HG03108 (cell line): Measurements from ENCODE around the gene ANP32A.

Experiments
- ATAC-seq: cut with Tn5 transposase; IDR thresholded peaks from one replicate; pipeline ENCODE4 v1.9.1; 2021; ENCODE audit warnings: moderate library complexity; ENCODE audit not compliant: unreplicated experiment

Gene ANP32A

DNA sequence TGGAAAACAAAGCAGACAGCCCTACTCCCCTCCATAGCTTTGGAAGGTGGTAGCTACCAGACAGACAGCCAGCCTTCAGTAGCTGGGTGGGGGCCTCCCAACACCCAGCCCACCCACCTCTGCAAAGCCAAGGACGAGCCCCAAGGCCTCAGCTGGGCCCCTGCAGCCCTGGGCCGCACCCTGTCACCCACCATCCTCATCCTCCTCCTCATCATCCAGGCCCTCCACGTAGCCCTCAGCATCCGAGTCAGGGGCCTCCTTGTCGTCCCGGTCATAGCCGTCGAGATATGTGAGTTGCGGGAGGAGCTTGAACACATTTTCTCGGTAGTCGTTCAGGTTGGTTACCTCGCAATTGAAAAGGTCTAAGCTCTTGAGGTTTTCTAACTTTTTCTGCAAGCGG is 36.5 kb downstream of the ANP32A start:
- ATAC-seq = no peak

DNA sequence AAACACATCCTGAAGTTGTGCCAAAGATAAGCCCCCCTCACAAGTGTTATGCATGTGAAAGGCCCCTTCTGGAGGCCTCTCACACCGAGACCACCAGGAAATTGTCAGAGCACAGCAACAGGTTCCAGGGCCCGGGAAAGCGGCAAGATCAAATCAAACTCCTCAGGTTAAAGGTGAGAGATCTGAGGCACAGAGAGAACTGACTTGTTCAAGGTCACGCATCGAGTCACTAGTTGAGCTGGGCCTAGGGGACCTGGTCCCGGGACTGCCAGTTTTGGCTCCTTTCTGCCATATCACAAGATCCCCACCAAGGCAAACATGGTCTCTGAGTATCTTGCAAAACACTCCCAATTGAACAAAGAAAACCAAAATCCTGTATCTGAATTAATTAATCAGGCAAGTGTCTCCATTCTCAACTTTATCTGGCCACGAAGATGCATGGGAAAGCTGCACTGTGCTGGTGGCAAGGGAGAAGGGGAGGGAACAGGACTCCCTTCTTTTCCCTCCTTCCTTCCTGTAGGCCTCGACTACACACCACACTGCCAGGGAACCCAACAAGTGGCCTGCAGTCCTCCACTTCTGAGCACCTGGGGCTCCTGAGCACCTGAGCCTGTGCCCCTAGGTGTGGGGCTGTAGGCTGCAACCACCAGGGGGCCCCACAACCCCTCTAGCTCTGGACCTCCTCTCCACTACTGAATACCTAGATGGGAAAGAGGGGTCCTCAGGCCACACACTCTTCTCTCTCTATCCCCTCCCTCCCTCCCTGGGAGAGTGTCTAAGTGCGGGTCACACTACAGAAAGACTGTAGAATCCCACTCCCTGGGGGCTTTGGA is 37.3 kb downstream of the ANP32A start:
- no peak for ATAC-seq

DNA sequence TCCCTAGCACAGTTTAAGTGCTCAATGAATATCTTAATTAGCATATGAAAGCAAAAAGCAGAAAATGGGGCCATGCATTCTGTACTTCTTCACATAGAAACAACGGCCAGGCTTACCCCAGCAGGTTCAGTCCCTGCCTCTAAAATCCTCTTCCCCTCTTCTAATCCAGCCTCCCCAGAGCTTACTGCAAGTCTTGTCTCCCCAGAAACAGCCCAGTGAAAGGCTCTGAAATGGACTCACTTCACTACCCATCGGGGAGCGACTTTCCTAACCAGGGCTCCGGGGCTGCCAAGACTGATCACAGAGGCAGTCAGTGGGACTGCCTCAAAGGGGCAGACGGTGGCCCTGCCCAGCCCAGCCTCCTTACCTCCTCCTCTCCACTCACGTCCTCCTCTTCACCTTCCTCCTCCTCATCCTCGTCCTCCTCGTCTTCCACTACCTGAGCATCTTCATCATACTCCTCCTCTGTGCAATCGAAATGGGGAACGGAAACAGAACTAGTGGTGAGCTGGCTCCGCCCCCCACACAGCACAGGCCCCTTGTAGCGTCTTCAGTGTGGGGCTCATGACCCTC is 38.0 kb downstream of the ANP32A start:
- ATAC-seq = no peak

DNA sequence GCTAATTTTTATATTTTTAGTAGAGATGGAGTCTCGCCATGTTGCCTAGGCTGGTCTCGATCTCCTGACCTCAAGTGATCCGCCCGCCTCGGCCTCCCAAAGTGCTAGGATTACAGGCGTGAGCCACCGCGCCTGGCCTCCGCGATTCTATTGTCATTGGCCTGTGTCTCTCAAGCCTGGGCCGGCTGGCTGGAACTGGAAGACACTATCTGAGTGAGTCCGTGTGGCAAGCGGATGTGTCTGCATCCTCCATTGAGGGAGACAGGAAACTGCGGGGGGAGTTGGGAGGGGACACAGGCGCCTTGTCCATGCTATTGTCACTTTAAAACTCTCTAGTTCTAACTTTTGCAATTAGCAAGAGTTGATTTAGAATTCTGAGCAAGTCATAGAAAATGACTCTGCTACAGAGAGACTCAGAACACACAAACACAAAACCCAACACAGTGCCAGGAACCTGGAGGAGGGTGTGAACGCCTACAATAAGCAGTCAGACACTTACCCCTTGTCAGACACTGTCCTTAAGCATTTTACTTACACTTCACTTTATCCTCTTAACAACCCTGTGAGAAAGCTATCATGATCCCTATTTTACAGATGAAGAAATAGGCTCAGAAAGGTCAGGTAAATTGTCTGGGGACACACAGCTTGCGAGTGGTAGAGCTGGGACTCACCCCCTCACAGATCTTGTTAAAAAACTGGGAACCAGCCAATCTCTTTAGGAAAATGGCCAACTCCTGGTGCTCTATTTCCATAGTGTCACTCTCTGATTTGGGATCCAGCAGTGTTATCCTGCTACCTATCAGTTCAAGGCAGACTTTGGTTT is 38.7 kb downstream of the ANP32A start:
- no peak for ATAC-seq

DNA sequence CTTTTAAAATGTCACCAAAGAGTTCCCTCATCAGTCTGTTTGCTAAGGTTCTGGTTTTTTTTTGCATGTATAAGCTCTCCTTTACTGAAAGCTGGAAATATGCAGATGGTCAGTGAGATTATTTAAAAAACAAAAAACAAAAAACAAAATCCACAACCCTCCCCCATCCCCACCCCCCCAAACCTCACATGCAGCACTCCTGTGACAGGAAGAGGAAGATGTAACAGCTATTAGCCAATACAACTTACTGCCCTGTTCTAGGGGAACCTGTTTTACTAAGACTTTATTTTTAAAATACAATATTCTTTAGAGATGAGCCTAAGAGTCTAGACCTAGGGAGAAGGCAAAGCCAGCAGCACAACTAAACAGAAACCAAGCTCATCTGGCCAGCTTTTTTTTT is 39.5 kb downstream of the ANP32A start:
- no peak for ATAC-seq

DNA sequence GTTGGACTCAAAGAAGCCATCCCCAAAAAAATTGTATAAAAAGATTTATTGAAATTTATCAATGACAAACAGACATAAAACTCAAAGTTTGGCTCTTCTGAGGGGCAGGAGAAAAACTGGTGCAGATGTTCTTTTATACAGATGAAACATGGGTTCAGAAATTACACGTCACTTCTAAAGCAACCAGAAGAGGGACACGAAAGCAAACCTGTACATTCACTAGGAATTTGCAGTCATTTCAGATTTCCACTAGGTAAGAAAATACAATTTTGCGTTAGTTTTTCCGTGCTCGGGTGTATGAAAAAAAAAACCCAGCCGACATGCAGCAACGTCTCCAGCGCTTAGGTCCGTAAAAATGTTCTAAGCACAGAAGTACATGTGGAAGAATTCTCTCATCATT is 41.8 kb downstream of the ANP32A start:
- ATAC-seq = no peak

DNA sequence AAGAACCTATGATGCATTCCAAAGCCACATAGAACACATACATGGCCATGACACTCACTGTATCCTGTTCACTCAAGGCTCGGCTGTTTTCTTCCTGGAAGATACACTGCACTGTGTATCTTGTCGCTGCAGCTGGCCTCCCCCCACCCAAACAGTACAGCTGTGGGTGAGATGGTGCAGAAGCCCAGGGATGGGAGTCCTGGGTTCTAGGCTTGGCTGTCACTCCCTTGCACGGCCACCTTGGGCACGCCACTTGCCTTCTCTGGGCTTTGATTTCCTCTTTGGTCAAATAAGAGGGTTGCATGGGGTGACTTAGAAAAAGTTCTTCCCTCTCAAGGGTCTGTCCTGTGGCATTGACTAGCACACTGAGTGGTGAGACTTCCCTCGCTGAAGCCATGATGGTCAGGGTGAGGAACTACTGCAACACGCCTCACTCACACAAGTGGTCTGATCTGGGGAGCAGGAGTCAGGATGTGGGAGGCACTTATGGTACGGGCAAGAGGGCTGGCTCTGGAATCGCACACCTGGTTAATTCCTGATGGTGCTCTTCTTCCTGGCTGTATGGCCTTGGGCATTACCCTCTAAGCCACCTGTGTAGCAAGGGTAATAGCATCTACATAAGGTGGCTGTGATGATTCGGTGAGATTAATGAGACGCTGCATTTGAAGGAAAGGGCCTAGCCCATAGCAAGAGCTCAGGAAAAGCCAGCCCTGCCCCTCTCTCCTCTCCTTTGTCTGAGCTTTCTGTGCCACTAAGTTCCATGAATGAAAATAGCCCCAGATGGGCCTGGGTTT is 44.0 kb downstream of the ANP32A start:
- no peak for ATAC-seq

DNA sequence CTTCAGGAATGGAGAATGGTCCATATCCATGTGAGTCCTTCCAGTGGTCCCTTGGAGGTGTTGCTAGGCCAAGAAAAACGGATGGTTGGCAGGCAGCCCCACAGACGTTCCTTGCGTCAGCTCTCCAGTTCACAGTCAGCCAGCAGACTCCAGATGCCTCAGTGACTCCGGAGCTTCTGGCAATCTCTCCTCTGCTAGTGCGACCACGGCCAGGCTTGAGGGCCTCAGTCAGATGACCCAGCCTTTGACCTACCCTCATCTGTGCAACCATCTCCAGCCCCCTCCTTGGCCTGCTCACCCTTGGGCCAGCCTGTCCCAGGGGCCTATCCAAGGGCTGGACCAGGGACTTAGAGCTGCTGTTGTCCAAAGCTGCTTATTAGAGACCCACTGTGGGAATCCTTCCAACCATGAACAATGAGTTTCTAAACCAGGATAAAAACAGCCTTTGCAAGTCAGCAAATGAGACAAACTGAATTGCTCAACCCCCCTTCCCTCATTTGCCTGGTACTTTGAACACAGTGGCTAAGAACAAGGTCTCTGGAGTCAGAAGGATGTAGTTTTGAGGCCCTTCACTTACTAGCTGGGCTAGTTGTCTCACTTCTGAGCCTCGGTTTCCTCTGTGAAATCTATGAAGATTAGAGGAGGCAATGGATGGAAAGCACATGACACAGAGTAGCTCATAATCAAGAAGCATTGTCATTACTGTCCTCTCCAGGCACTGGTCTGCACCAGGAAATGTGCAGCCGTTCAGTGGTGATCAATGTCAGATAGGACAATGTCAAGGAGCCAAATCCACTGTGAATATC is 44.8 kb downstream of the ANP32A start:
- ATAC-seq = no peak

DNA sequence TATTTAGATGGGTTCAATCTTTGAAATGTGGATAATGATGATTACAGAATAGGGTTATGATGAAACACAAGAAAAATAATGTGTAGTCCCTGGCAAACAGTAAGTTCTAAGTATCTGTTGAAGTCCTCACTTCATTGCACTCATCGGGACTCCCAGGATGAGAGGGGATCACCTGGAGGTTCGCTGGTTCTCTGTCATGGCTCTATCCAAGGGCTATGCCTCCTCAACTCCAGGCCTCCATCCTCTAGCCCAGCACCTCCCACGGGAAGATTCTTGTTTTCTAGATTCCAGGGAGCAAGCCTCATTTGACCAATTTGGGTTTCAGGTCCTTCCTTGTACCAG is 45.5 kb downstream of the ANP32A start:
- ATAC-seq = no peak

DNA sequence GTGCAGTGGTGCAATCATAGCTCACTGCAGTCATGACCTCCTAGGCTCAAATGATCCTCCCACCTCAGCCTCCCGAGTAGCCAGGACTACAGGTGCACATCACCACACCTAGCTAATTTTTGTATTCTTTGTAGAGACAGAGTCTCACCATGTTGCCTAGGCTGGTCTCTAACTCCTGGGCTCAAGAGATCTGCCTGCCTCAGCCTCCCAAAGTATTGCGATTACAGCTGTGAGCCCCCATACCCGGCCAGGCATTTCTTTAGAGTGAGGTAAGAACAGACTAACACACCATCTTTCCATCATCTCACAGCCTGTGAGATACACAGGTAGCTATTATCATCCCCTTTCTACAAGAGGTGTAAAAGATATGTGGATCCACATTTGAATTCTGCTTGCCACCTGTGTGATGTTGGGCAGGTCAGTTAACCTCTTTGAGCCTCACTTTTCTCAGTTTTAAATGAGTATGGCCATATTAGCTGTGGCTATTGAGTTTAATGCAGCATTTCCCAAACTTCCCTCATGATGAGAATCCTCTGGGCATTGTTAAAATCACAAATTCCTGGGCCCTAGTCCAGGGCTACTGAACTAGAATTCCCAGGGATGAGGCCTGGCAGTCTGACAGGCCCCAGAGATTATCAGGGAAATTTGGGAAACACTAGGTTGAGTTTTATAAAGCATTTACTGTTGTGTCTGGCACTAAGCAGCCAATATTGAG is 46.0 kb downstream of the ANP32A start:
- ATAC-seq = no peak

DNA sequence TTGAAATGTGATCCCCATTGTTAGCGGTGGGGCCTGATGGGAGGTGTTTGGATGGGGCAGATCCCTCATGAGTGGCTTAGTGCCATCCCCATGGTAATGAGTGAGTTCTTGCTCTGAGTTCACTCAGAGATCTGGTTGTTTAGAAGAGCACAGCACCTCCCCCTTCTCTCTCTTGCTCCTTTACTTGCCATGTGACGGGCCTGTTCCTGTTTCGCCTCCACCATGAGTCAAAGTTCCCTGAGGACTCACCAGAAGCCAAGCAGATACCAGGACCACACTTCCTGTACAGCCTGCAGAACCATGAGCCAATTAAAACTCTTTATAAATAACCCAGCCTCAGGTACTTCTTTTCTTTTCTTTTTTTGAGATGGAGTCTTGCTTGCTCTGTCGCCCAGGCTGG is 46.6 kb downstream of the ANP32A start:
- ATAC-seq = no peak

DNA sequence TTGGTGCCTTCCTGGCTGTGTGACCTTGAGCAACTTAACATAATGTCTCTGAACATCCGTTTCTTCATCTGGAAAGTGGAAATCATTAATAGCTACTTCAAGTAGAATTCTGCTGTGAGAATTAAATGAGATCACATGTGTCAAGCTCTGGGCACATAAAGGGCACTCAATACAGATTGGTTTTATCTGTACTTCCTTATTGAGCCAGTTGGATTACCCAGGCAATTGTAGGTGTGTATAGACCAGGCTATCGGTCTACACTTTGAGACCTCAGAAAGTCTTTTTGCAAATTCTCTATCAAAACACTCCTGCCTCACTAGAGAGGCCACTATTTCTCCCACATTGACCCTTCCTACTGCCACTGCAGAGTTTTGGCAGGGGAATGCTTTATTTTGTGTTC is 47.7 kb downstream of the ANP32A start:
- no peak for ATAC-seq

DNA sequence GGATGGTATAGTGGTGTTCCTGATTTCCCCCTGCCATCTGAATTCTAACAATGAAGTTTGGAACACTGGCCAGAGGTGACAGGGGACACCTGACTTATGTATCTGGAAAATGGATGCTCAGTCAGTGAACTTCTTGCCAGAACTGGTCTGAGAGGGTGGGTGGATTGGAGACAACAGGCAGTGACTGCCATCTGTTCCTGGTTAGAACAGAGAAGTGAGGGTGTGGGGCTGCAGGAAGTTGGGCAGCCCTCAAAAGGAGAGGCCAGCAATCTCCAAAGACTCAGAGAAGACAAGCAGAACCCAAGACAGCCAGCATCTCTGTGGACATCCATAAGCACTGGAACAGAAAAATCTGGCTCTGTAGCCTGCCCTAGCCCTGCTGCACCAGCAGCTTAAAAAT is 50.5 kb downstream of the ANP32A start:
- no peak for ATAC-seq

DNA sequence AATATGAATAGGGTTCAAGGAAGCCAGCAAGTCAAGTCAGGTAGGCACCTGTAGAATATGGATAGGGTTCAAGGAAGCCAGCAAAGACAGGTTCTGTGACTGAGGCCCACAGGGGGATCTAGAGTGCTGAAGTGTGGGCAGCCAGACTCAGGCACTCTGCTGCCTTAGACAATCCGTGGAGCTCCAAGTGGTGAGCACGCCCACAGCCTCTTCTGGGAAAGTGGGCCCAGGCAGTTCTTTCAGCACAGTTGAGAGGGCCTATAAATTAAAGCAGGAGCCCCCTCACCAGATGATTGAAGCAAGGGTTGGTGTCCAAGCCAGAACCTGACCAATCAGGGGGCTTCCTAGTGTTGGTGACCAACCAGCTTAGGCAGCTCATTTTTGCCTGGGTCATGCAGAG is 51.0 kb downstream of the ANP32A start:
- ATAC-seq = no peak

DNA sequence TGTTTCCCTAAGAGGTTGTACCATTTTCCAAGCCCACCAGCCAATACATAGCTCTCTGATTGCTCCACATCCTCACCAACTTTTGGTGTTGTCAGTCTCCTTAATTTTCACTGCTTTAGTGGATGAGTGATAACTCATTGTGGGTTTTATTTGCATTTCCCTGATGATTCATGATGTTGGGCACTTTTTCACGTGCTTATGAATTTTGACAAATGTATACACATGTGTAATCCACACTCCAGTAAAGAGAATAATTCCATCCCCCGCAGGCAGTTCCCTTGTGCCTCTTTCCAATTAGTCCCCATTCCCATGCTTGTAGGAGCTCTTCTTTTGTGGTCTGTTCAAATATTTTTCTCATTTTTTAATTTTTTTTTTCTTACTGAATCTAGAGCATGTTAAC is 52.4 kb downstream of the ANP32A start:
- ATAC-seq = no peak

DNA sequence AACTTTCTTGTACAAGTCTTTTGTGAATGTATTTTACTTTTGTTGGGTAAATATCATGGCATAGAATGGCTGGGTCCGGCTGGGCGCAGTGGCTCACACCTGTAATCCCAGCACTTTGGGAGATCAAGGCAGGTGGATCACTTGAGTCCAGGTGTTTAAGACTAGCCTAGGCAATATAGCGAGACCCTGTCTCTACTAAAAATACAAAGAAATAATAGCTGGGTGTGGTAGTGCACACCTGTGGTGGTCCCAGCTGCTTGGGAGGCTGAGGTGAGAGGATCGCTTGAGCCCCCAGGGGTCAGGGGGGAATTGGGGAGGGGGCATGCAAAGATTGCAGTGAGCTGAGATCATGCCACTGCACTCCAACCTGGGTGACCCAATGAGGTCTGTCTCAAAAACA is 52.9 kb downstream of the ANP32A start:
- ATAC-seq = no peak

DNA sequence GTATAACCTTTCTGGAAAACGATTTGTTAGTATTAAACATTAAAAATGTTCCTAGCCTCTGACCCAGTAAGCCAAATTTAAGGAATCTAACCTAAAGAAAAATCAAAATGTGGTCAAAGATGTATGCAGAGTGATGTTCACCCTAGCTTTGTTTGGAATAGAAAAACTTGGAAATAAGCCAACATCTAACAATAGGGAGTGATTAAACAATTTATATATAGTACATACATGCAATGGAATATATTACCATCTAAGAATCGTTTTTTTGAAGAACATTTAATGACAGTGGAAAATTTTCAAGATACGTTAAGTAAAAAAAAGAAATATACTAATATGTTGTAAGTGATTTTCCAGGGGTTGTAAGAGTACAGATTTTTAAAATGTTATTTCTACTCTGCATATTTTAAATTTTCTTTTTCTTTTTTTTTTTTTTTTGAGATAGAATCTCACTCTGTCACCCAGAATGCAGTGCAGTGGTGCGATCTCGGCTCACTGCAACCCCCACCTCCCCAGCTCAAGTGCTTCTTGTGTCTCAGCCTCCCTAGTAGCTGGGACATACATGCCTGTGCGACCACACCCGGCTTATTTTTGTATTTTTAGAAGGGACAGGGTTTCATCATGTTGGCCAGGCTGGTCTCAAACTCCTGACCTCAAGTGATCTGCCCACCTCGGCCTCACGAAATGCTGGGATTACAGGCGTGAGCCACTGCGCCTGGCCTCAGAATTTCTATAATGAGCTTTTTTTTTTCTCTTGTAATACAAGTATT is 54.9 kb downstream of the ANP32A start:
- ATAC-seq = no peak

DNA sequence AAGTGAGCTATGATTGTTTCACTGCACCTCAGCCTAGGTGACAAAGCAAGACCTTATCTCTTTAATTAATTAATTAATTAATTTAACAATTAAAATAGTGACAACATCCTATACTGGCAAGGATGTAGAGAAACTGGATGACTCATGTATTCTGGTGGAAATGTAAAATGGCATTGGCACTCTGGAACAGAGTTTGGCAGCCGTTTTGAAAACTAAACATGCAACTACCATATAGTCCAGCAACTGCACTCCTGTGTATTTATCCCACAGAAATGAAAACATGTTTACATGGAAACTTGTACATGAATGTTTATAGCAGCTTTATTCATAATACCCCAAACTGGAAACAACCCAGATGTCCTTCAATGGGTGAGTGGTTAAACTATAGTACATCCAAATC is 56.6 kb downstream of the ANP32A start:
- ATAC-seq = no peak

DNA sequence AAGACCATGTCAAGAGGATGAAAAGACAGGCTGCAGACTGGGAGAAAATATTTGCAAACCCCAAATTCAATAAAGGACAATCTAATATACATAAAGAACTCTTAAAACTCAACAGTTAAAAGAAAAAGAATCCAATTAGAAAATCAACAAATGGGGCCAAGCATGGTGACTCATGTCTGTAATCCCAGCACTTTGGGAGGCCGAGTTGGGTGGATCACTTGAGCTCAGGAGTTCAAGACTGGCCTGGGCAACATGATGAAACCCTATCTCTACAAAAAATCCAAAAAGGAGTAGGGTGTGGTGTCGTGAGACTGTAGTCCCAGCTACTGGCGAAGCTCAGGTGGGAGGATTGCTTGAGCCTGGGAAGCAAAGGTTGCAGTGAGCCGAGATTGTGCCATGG is 57.6 kb downstream of the ANP32A start:
- ATAC-seq = no peak
